ENCODE measurements around the gene STK4. TPM values are rescaled to one million over a fixed set of nuclear protein-coding genes. Genes with fewer than 3 reads are reported as not detected.

Gene STK4
- total RNA-seq, 1 experiment from 2014 or later, result 43.0 TPM

- Histone ChIP-seq H2AK5ac (ENCODE audit: insufficient read length, low read length) (no peak overlapping the region), H3K79me2 (ENCODE audit: insufficient read depth, low read length) (no peaks in the 10 kb centered on the region), H3K23ac (ENCODE audit: insufficient read length, low read depth, low read length) (no peak overlapping the region), H3K9me3 (ENCODE audit: control insufficient read depth, low read depth, low read length) (no peaks in the 10 kb centered on the region), H4K91ac (ENCODE audit: insufficient read length, low read depth, low read length) (no peak overlapping the region), H2BK12ac (ENCODE audit: insufficient read length, low read depth, low read length) (no peak overlapping the region), H4K20me1 (ENCODE audit: control insufficient read depth, insufficient read depth, insufficient read length) (no peaks in the 10 kb centered on the region), H3K4me2 (ENCODE audit: insufficient read depth, insufficient read length, low read length) (no peak overlapping the region), H4K8ac (replicated peaks; ENCODE audit: insufficient read length, low read depth, low read length) (no peak overlapping the region), H3K27ac (ENCODE audit: insufficient read length, low read depth, low read length) (no peak overlapping the region), H3K27me3 (ENCODE audit: insufficient read depth, low read length) (no peaks in the 10 kb centered on the region), H3K23me2 (ENCODE audit: insufficient read length, low read depth, low read length, poor library complexity, severe bottlenecking) (no peaks in the 10 kb centered on the region), H3K4ac (ENCODE audit: low read depth, low read length) (no peak overlapping the region), H3K14ac (ENCODE audit: insufficient read depth, low read length) (no peak overlapping the region), H2BK15ac (ENCODE audit: low read depth, low read length) (no peak overlapping the region), H2AFZ (ENCODE audit: low read length) (no peak overlapping the region), H3K4me1 (ENCODE audit: insufficient read depth, low read length) (peaks cover 2% of the 10 kb centered on the region; the same call in 1 of the 2 replicates), H2BK120ac (ENCODE audit: low read depth, low read length, poor library complexity, severe bottlenecking) (no peak overlapping the region), H3K56ac (ENCODE audit: insufficient read length, low read depth, low read length) (no peak overlapping the region), H3K18ac (ENCODE audit: insufficient read length, low read depth, low read length) (no peak overlapping the region), H3K9ac (ENCODE audit: extremely low read depth, insufficient read length, low read length) (no peak overlapping the region), H3K79me1 (ENCODE audit: insufficient read depth, low read depth, low read length, poor library complexity, severe bottlenecking) (no peaks in the 10 kb centered on the region), H4K5ac (ENCODE audit: insufficient read length, low read depth, low read length) (no peak overlapping the region), H2BK5ac (ENCODE audit: insufficient read length, low read length) (no peak overlapping the region), H3T11ph (ENCODE audit: low read length) (no peak overlapping the region), H2BK20ac (ENCODE audit: low read depth, low read length, poor library complexity, severe bottlenecking) (no peak overlapping the region)
- DNase-seq, result peak; percentile 41
- TF ChIP-seq CTCF (conservative IDR thresholded peaks at IDR 0.05), result peak; percentile 91
- H3K4me3 Mint-ChIP-seq, result no peak overlapping the region
- peaks cover 0 to 27% (median 15%) of the 10 kb centered on the region in 3 experiments; a peak in 5 of 7 replicates for H3K36me3 Mint-ChIP-seq (ENCODE audit: insufficient read depth in 1 of 3, low read depth in 3 of 3)
- no peak overlapping the region for H3K27ac Mint-ChIP-seq
- WGBS (ENCODE audit: extremely low coverage, insufficient read length, low lambda C conversion rate), result no CpG with 5 or more reads among the region's 2 CpGs
- H3K27me3 Mint-ChIP-seq (ENCODE audit: low read depth), result no peaks in the 10 kb centered on the region
- peaks cover 4 to 14% of the 10 kb centered on the region in 2 experiments for H3K4me1 Mint-ChIP-seq
- H3K9me3 Mint-ChIP-seq, result no peaks in the 10 kb centered on the region
These were observed 44.8 kb downstream of the STK4 start for GRCh38 chr20:45011108-45011526.

Data from H9 (cell line).